OCI-LY7 (cell line): ENCODE results near the gene KANSL1. TPM values are rescaled to one million over a fixed set of nuclear protein-coding genes. Genes with fewer than 3 reads are reported as not detected.

Experiments used
- BruUV-seq: library from RNA; stranded (reverse); fragments of 400-500 nt; replicated peaks from 2 replicates; lab custom pipeline; 2021; lab: Mats Ljungman, UMichigan
- CTCF ChIA-PET: fragments of 300-600 bp; sonication (Branson Sonifier 250); formaldehyde crosslinking; loops from one replicate; lab custom pipeline; 2022; ENCODE audit warnings: antibody characterized with exemption; ENCODE audit not compliant: unreplicated experiment; lab: Charles Lee
- POLR2A ChIA-PET: fragments of 300-600 bp; sonication (Branson Sonifier 250); formaldehyde crosslinking; loops from one replicate; lab custom pipeline; 2022; ENCODE audit warnings: antibody characterized with exemption; lab: Charles Lee
- DNase-seq: peaks from one replicate; pipeline ENCODE4 v3.0.0-alpha.2; 2015; ENCODE audit warnings: low spot score
- H2AFZ ChIP-seq: fragments of 200-600 bp; sonication (generic), shearing (Covaris generic); 2 replicates; pipeline ENCODE4 v1.6.1; 2014; ENCODE audit warnings: mild to moderate bottlenecking, antibody characterized with exemption, low read length, moderate library complexity
- H3K27ac ChIP-seq: fragments of 200-600 bp; sonication (generic); 2 replicates; pipeline ENCODE4 v1.5.1; 2014; ENCODE audit warnings: mixed run types, low read depth, mild to moderate bottlenecking, moderate library complexity, low read length, inconsistent platforms; ENCODE audit not compliant: poor library complexity, severe bottlenecking
- H3K36me3 ChIP-seq: fragments of 200-600 bp; sonication (generic); 2 replicates; pipeline ENCODE4 v1.6.1; 2014; ENCODE audit warnings: mild to moderate bottlenecking, antibody characterized with exemption, low read length, moderate library complexity, mixed read lengths; ENCODE audit not compliant: insufficient read depth
- H3K4me1 ChIP-seq: fragments of 200-600 bp; sonication (generic); 2 replicates; pipeline ENCODE4 v1.5.1; 2014; ENCODE audit warnings: mild to moderate bottlenecking, low read length; ENCODE audit not compliant: insufficient read depth, poor library complexity, severe bottlenecking
- H3K4me2 ChIP-seq: fragments of 200-600 bp; sonication (generic); 2 replicates; pipeline ENCODE4 v1.6.1; 2014; ENCODE audit warnings: mild to moderate bottlenecking, low read length
- H3K4me3 ChIP-seq: fragments of 200-600 bp; sonication (generic); 2 replicates; pipeline ENCODE4 v1.5.1; 2014; ENCODE audit warnings: mild to moderate bottlenecking, low read depth, low read length; ENCODE audit not compliant: poor library complexity, severe bottlenecking
- H3K79me2 ChIP-seq: fragments of 200-600 bp; sonication (generic); 2 replicates; pipeline ENCODE4 v1.6.1; 2016; ENCODE audit warnings: low read depth, mild to moderate bottlenecking, low read length, moderate library complexity, mixed read lengths; ENCODE audit not compliant: insufficient read depth
- H3K9me2 ChIP-seq: fragments of 200-600 bp; sonication (generic); 2 replicates; pipeline ENCODE4 v1.6.1; 2016; ENCODE audit warnings: mild to moderate bottlenecking, low read length, mixed read lengths; ENCODE audit not compliant: insufficient read depth
- H3K9me3 ChIP-seq: fragments of 200-600 bp; sonication (generic); 2 replicates; pipeline ENCODE4 v1.6.1; 2014; ENCODE audit warnings: mild to moderate bottlenecking, mixed run types, low read length, mixed read lengths
- H4K20me1 ChIP-seq: fragments of 200-600 bp; sonication (generic); 2 replicates; pipeline ENCODE4 v1.6.1; 2014; ENCODE audit warnings: mild to moderate bottlenecking, antibody characterized with exemption, low read length, moderate library complexity, mixed read lengths; ENCODE audit not compliant: insufficient read depth
- EZH2phosphoT487 ChIP-seq: fragments of 200-600 bp; sonication (generic); IDR thresholded peaks from 2 replicates; pipeline ENCODE4 v1.6.1; 2018; ENCODE audit warnings: low read depth, borderline replicate concordance, mild to moderate bottlenecking, mixed run types, antibody characterized with exemption, low read length, moderate library complexity, mixed read lengths
- intact Hi-C: fragments of 100-400 bp; cut with micrococcal nuclease; formaldehyde crosslinking; loops from one replicate; pipeline ENCODE4 v1.10.0; 2022; ENCODE audit not compliant: unreplicated experiment
- total RNA-seq, 2 experiments: library from RNA; depleted of rRNA in 1 of 2; stranded (reverse); fragments of >200 nt in 1 of 2; shearing (Covaris generic) in 1 of 2; gene quantifications; 2 replicates each; pipeline ENCODE4 v1.2.3, GENCODE V29; 2014 to 2022
- TF ChIP-seq, protein P1 (sequence below): fragments of 200-600 bp; sonication (generic); conservative IDR thresholded peaks from 2 replicates; pipeline ENCODE4 v1.5.1; 2014; ENCODE audit warnings: mild to moderate bottlenecking, antibody characterized with exemption, low read length, moderate library complexity, mixed read lengths

KANSL1 gene
- total RNA-seq, 2 experiments from 2014 or later, result 96.9 to 129 TPM

DNA sequence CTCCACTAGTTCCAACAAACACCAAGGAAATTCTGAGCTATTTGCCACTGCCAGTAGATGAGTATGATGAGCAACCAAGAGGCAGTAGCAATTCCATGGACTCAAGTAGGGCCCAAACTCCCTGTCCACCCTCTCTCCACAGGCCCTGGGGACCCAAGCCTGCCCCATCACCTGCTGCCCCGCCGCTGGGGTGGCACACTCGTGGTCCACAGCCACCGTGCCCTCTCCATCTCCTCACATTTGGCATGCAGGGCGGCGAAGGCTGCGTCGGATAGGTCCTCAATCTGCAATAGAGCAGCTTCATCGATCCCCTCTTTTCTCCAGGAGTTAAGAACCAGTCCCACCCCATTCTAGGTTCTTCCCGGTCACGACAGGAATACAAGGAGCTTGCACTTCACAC lies 160.3 kb downstream of the KANSL1 start:
- BruUV-seq, result no TSS peak
- H3K27ac ChIP-seq, result no peak overlapping the region
- H4K20me1 ChIP-seq, result no peaks in the 10 kb centered on the region
- H2AFZ ChIP-seq, result no peak overlapping the region
- no peak for DNase-seq
- H3K9me3 ChIP-seq, result no peaks in the 10 kb centered on the region
- peaks cover 97% of the 10 kb centered on the region for H3K36me3 ChIP-seq
- intact Hi-C loops, result no loop called here
- H3K4me3 ChIP-seq, result no peak overlapping the region
- POLR2A ChIA-PET, result interaction anchor here (0.6 kb wide), 1 partner anchor 134 kb away, joined by 7 read pairs; no protein-coding TSS in a partner anchor
- TF ChIP-seq, protein P1, sequence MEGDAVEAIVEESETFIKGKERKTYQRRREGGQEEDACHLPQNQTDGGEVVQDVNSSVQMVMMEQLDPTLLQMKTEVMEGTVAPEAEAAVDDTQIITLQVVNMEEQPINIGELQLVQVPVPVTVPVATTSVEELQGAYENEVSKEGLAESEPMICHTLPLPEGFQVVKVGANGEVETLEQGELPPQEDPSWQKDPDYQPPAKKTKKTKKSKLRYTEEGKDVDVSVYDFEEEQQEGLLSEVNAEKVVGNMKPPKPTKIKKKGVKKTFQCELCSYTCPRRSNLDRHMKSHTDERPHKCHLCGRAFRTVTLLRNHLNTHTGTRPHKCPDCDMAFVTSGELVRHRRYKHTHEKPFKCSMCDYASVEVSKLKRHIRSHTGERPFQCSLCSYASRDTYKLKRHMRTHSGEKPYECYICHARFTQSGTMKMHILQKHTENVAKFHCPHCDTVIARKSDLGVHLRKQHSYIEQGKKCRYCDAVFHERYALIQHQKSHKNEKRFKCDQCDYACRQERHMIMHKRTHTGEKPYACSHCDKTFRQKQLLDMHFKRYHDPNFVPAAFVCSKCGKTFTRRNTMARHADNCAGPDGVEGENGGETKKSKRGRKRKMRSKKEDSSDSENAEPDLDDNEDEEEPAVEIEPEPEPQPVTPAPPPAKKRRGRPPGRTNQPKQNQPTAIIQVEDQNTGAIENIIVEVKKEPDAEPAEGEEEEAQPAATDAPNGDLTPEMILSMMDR, result no peak
- TF ChIP-seq EZH2phosphoT487, result no peak
- CTCF ChIA-PET, result no interaction called here
- H3K4me1 ChIP-seq, result no peaks in the 10 kb centered on the region
- H3K79me2 ChIP-seq, result no peaks in the 10 kb centered on the region
- no peaks in the 10 kb centered on the region for H3K9me2 ChIP-seq
- H3K4me2 ChIP-seq, result no peak overlapping the region

DNA sequence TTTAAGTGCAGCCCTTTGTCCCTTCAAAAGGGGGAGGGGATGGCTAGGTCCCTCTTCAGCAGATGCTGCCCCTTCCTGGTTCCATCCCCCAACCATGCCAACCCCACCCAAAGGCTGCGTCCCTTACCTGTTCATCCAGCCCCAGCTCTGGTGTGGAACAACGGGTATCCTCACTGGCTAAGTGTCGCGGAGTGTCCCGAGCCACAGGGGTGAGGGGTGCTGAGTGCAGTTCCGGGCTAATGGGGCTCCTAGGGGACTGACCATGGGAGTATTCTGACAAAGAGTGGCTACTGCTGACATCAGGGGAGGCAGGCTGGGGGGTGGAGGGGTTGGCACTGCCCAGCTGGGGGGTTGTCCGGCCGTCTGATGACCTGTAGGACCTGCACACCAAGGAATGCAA lies 161.3 kb downstream of the KANSL1 start:
- Histone ChIP-seq H3K36me3 (peaks cover 97% of the 10 kb centered on the region), H3K79me2 (no peaks in the 10 kb centered on the region), H2AFZ (no peak overlapping the region), H3K4me3 (no peak overlapping the region), H3K27ac (no peak overlapping the region), H3K9me2 (no peaks in the 10 kb centered on the region), H3K9me3 (no peaks in the 10 kb centered on the region), H3K4me1 (no peaks in the 10 kb centered on the region), H3K4me2 (no peak overlapping the region), H4K20me1 (no peaks in the 10 kb centered on the region)
- CTCF ChIA-PET, result no interaction called here
- POLR2A ChIA-PET, result no interaction called here
- BruUV-seq, result no TSS peak
- TF ChIP-seq, protein P1, result no peak
- TF ChIP-seq EZH2phosphoT487, result no peak
- intact Hi-C loops, result no loop called here
- DNase-seq, result no peak

DNA sequence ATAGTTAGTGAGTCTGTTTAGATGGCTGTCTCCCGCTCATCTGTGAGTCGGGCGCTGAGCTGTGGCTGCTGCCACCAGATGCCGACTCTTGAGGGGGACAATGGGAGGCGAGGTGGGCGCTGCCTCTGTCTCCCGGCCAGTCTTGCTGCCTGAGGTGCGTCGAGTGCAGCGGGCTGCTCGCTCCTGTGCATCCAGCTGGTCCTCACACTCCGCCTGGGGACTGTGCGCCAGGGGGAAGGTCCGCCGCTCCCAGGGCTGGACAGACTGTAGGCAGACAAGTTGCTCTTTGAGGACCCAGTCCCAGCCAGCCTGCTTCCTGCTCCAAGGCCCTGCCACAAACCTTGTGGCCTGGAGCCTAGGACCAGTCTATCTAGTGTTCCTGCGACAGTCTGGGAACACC lies 161.8 kb downstream of the KANSL1 start:
- no peak for TF ChIP-seq EZH2phosphoT487
- TF ChIP-seq, protein P1, result no peak
- intact Hi-C loops, result no loop called here
- Histone ChIP-seq H3K27ac (no peak overlapping the region), H3K4me1 (peaks cover 1% of the 10 kb centered on the region), H3K4me3 (no peak overlapping the region), H3K9me3 (no peaks in the 10 kb centered on the region), H3K4me2 (no peak overlapping the region), H3K36me3 (peaks cover 93% of the 10 kb centered on the region), H3K79me2 (no peaks in the 10 kb centered on the region), H2AFZ (no peak overlapping the region), H4K20me1 (no peaks in the 10 kb centered on the region), H3K9me2 (no peaks in the 10 kb centered on the region)
- no TSS peak for BruUV-seq
- ChIA-PET CTCF (no interaction called here), POLR2A (no interaction called here)
- no peak for DNase-seq
